Activated CD8-positive, alpha-beta memory T cell treated with anti-CD3 and anti-CD28 coated beads for 36 hours (primary cell): Measurements from ENCODE around the gene PODNL1. TPM values are rescaled to one million over a fixed set of nuclear protein-coding genes. Genes with fewer than 3 reads are reported as not detected.
"Not testable (repeated sequence)": the region's sequence is repeated elsewhere in the genome, so short reads cannot be mapped to it uniquely, and the experiment has no call there.

Experiments used
- CTCF ChIA-PET: fragments of 350-600 bp; sonication (Branson Sonifier 250); formaldehyde crosslinking; loops from one replicate; lab custom pipeline; 2021; ENCODE audit warnings: antibody characterized with exemption; lab: Charles Lee
- POLR2A ChIA-PET: fragments of 350-600 bp; sonication (Branson Sonifier 250); formaldehyde crosslinking; loops from one replicate; lab custom pipeline; 2021; ENCODE audit warnings: antibody characterized with exemption; lab: Charles Lee
- total RNA-seq, 2 experiments: library from RNA; stranded (reverse); gene quantifications; one replicate each; pipeline ENCODE4 v1.2.3, GENCODE V29; 2021

The PODNL1 gene
- total RNA-seq, 2 experiments from 2014 or later = 0.21 TPM; not detected in 1

DNA sequence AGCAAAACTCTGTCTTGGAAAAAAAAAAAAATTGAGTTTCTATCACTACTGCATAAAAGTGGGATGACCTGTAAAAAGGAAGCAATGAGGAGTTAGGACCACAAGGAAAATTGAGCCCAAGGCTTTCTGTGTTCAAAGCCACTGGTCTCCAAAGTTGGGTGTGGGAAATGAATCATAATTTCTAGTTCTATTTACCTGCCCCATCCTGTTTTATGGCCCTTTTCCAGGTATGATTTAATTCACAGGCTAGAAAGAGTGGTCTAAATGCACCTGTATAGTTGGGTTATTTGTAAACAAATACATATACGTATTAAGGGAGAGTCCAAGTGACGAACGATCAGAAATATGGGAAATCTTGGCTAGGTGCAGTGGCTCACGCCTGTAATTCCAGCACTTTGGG lies 8.2 kb upstream of the PODNL1 start:
- ChIA-PET CTCF (interaction anchor here (0.7 kb wide), 1 partner anchor 93 kb away, joined by 3 read pairs; no protein-coding TSS in a partner anchor), POLR2A (no interaction called here)

DNA sequence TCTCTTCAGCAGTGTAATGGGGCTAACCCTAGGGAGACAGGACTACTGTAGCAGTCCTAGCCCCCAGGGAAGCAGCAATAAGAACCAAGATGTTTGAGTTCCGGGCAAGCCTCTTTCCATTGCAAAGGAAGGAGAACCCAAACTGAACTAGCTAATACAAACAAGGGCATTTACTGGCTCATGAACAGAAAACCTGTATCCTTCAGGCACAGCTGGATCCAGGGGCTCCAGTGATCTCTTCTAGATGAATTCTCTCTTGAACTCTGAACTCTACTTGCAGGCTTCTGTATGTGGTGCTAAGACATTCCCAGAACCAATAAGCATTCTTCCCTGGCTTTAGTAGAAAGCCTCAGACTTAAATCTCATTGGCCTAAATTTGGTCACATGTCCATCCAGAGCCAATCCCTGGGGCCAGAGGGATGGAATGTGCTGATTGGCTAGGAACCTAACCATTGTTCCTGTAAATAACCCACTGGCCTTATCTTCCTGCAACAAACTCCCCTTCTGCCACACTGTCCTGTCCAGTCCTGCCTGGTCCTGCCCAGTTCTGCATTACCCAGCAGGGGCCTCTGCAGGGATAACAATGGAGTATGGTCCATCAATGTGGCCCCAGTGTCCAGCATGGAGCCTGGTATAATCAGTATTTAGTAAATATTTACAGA lies 3.9 kb upstream of the PODNL1 start:
- CTCF ChIA-PET = interaction anchor here (0.6 kb wide), 1 partner anchor 39 kb away, joined by 3 read pairs; no protein-coding TSS in a partner anchor
- POLR2A ChIA-PET = no interaction called here

DNA sequence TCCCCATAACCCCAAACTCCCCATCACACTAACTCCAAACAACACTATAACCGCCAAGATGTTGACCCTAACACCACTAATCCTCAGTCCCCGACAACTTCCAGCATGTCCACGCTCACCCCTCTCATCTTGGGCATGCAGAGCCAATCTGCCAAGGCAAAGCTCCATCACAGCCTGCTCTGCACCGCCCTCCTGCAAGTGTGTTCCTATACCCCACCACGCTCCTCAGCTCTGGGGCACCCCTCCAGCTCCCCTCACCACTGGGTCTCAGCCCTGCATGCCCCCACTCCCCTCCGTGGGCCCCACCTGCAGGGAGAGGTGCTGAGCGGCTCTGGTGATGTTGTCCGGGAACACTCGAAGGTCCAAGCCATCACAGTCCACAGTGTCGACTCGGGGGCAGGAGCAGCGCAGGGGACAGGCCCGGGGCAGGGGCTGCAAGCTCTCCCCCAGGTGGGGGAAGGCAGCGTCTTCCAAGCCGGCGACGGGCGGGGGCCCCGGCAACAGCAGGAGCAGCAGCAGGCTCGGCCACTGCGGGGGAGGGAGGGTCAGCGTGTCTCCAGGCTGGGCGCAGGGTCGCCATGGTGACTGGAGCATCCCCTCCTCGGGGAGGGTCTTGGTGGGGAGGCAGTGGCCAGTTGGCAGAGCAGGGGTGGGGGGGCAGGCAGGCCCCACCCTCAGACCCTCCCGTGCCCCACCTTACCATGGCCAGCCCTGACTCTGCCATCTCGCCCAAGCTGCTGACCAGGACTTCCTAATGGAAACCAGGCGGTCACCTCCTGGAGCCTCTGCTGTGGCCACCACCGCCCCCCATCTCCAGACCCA lies 527 bp downstream of the PODNL1 start:
- POLR2A ChIA-PET = no interaction called here
- CTCF ChIA-PET = interaction anchor here (0.6 kb wide), 1 partner anchor 32 kb away, joined by 4 read pairs; no protein-coding TSS in a partner anchor

DNA sequence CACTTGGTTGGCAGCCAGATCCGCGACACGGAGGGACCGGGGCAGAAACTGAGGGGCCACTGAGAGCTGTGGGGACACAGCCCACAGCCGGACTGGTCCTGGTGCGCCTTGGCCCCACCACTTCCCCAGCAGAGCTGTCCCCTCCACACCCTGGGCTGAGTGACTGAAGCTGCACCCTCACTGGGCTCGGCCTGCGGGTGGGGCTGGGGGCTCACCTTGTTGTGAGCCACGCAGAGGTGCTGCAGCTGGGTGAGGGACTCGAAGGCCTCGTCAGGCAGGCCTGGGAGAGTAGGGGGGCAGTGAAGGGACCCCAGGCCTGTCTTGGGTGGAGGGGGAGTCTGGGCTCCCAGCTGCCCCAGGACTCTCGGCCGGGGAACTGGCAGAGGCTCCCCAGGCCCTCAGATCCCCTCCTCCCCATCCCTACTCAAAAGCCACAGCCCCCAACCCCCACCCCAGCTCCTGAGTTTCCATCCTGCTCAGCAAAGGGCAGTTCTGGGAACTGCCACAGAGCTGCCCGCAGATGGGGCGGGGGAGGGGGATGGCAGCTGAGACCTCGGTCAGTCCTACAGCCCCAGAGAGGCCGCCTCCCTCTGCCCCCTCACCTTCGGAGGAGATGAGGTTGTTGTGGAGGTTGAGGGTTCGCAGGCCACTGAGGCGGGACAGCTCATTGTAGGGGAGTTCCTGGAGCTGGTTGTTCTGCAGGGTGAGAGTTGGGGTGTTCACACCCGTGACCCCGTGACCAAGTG lies 2.3 kb downstream of the PODNL1 start:
- ChIA-PET CTCF (interaction anchor here (1.2 kb wide), 1 partner anchor 135 kb away, joined by 4 read pairs; no protein-coding TSS in a partner anchor), POLR2A (no interaction called here)

DNA sequence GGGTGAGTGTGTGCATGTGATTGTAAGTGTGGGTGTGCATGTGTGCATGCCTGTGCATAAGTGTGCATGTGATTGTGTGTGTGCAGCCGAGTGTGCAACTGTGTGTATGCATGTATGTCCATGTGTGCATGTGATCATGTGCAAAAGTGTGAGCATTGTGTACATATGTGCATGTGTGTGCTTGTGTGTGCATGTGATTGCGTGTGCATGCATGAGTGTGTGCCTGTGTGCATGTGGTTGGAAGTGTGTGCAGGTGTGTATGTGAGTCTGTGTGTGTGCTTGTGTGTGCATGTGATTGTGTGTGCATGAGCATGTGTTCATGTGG lies 3.5 kb downstream of the PODNL1 start:
- CTCF ChIA-PET = no interaction called here
- POLR2A ChIA-PET = no interaction called here

DNA sequence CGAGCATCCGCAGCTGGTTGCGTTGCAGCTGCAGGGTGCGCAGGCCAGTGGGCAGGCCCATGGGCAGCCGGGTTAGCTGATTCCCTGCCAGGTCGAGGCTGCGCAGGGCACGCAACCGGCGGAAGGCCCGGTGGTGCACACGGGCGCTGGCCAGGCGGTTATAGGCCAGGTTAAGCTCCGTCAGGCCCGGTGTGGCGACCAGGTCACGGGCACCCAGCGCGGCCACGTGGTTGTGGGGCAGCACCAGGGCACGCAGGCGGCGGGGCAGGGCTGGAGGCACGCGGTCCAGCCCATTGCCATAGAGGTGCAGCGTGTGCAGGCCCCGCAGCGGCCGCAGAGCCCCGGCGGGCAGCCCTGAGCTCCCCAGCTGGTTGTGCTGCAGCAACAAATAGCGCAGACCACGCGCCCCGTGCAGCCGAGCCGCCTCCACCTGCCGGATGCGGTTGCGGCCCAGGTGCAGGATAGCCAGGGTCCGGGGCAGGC lies 5.3 kb downstream of the PODNL1 start:
- POLR2A ChIA-PET = interaction anchor here (0.5 kb wide), 1 partner anchor 72 kb away, joined by 3 read pairs; no protein-coding TSS in a partner anchor
- CTCF ChIA-PET = interaction anchor here (1.4 to 1.6 kb wide), 2 partner anchors 15 to 18 kb away, joined by 3 read pairs; no protein-coding TSS in a partner anchor

DNA sequence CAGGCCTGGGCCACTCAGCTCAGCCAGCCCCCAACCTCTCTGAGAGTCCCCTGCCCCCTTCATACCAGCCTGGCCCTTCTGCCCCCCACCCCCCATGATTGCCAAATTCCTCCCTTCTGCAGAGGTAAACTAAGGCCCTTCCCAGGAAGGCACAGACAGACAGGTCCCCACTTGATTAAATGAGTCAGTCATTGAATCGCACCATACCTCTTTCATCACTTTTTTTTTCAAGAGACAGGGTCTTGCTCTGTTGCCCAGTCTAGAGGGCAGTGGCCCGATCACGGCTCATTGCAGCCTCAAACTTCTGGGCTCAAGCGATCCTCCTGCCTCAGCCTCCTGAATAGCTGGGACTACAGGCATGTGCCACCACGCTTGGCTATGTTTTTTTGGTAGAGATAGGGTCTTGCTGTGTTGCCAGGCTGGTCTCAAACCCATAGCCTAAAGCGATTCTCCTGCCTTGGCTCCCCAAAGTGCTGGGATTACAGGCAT lies 6.0 kb downstream of the PODNL1 start:
- CTCF ChIA-PET = no interaction called here
- POLR2A ChIA-PET = no interaction called here

DNA sequence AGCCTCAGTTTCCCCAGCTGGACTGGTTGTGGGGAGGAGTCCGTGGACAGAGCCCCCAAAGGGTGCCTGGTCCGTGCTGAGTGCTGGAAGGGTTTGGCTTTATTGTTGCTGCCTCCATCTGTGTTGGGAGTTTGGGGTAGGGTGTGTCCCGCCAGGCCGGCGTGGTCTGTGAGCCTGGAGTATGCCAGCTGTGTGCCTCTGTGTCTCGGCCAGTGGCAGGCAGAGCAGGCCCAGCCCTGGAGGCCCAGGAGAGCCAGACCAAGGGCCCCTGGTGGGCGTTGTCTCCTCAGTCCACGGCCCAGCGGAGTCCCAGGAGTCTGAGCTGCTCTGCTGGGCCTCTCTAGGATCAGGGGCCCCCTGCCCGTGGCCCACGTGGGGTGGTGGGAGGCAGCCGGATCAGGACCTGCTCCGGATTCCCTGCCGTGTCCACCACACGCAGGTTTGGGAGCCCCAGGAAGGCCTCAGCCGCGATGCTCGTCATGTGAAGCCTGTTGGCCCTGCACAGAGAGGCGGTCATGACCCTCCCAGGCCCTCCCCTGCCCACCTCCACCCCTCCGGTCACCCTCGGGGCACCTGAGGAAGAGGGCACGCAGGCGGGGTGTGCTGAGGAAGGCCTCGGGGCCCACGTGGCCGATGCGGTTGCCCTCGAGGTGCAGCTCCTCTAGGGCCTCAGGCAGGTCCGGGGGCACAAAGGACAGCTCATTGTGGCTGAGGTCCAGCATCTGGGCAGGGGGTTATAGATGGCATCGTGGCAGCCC lies 6.6 kb downstream of the PODNL1 start:
- ChIA-PET CTCF (interaction anchor here (0.6 kb wide), 1 partner anchor 47 kb away, joined by 3 read pairs; no protein-coding TSS in a partner anchor), POLR2A (no interaction called here)

DNA sequence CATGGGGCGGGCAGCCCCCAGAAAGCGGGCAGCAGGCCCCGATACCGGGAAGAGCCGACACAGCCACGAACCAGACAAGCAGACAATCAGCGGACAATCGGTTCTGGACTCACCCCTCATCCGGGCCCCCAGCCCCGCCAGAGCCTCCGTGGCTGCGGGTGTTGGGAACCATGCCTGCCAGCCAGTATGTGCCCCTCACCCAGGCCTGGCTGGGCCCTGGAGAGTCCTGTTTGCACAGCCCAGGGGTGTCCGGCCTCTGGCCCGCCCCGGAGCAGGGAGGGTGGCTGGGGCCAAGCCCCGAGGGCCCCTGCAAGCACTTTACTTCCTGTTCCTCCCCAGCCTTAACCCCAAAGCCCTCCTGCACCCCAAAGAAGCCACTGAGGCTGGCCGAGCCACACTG lies 7.8 kb downstream of the PODNL1 start:
- ChIA-PET POLR2A (no interaction called here), CTCF (no interaction called here)

DNA sequence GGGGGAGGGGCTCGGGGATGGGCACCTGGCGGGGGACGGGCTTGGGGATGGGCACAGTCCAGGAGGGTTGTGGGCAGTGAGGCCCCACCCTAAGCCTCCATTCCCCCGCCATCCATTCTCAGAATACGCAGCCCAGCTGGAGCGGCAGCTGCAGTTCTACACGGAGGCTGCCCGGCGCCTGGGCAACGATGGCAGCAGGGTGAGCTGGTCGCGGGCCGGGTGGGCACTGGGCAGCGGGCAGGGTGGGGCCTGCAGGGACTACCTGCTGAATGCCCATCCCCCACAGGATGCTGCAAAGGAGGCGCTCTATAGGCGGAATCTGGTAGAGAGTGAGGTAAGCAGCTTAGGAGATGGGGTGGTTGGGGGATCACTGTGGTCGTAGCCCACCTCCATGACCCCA lies 8.3 kb downstream of the PODNL1 start:
- CTCF ChIA-PET = no interaction called here
- POLR2A ChIA-PET = no interaction called here

DNA sequence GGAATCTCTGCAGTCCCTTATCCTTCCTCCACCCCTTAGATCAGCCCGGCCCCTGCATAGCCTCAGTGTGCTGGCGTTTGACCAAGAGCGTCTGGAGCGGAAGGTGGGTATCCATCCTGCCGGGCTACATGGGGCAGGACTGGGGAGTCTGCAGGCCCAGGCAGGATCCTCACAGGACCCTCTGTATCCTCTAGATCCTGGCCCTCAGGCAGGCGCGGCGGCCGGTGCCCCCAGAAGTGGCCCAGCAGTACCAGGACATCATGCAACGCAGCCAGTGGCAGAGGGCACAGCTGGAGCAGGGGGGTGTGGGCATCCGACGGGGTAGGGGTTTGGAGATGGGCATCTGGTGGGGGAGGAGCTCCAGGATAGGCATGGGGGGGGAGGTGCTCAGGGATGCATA lies 8.9 kb downstream of the PODNL1 start:
- POLR2A ChIA-PET = no interaction called here
- CTCF ChIA-PET = no interaction called here

DNA sequence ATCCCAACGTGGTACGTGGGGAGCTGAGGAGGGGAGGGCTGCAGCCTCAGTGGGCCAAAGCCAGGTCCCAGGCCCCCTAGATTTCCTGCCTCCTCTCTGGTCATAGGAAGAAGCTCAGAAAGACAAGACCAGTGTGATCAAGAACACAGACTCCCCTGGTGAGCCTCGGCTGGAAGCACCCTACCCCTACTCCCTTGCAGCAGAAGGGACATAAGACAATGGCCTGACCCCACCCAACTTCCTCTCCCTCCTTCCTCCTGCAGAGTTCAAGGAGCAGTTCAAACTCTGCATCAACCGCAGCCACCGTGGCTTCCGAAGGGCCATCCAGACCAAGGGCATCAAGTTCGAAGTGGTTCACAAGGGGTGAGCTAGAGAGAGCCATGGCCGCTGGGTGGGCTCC lies 11.5 kb downstream of the PODNL1 start:
- CTCF ChIA-PET = no interaction called here
- POLR2A ChIA-PET = no interaction called here

DNA sequence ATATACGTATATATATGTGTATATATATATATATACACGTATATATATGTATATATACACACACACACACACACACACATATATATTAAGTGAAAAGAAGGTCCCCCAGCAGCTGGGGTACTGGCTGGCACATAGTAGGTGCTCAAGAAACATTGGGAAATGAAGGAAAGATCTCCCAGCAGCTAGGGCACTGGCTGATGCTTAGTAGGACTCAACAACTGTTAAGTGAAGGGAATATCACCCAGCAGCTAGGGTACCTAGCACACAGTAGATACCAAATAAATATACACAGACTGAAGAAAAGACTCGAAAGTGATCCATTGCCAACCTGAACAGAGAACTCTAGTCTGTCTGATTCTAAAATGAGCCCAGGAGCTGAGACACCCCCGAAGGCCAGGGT lies 12.2 kb downstream of the PODNL1 start:
- POLR2A ChIA-PET = interaction anchor here (1.0 kb wide), 1 partner anchor 28 kb away, joined by 4 read pairs; no protein-coding TSS in a partner anchor
- CTCF ChIA-PET = interaction anchor here (1.3 kb wide), 1 partner anchor 27 kb away, joined by 3 read pairs; no protein-coding TSS in a partner anchor

DNA sequence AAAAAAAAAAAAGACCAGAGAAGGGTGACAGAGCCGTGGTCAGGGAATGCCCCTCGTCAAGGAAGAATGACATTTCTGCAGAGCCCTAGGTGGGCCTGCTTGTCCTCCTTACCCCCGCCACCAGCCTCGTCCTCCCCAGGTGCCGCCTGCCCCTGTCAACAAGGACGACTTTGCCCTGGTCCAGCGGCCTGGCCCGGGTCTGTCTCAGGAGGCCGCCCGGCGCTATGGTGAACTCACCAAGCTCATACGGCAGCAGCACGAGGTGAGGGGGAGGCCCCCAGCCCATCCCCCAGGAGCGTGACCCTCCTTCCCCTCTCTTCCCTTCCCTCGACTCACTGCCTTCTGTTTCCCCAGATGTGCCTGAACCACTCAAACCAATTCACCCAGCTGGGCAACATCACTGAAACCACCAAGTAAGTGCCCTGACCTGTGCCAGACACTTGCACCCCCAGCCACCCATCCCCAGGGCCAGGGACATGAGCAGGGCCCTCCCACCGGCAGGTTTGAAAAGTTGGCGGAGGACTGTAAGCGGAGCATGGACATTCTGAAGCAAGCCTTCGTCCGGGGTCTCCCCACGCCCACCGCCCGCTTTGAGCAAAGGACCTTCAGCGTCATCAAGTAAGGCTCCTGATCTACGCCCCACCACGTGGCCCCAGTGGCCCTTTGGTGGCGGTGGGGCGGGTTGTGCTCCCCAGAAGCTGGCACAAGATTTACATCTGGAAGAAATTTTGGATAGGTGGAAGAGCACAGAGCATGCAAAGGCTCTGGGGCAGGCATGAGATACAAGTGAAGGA lies 14.8 kb downstream of the PODNL1 start:
- ChIA-PET POLR2A (no interaction called here), CTCF (no interaction called here)

DNA sequence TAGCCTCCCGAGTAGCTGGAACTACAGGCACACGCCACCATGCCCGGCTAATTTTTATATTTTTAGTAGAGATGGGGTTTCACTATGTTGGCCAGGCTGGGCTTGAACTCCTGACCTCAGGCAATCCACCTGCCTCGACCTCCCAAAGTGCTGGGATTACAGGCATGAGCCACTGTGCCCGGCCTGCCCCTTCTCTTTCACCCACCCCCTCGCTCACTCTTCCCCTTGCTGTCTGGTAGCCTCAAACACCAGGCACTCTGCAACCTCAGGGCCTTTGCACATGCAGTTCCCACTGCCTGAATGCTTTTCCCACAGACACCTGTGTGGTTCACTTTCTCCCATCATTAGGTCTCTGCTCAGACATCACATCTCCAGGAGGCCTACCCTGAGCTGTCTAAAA lies 16.1 kb downstream of the PODNL1 start:
- CTCF ChIA-PET = interaction anchor here (0.6 kb wide), 1 partner anchor 149 kb away, joined by 5 read pairs; no protein-coding TSS in a partner anchor

DNA sequence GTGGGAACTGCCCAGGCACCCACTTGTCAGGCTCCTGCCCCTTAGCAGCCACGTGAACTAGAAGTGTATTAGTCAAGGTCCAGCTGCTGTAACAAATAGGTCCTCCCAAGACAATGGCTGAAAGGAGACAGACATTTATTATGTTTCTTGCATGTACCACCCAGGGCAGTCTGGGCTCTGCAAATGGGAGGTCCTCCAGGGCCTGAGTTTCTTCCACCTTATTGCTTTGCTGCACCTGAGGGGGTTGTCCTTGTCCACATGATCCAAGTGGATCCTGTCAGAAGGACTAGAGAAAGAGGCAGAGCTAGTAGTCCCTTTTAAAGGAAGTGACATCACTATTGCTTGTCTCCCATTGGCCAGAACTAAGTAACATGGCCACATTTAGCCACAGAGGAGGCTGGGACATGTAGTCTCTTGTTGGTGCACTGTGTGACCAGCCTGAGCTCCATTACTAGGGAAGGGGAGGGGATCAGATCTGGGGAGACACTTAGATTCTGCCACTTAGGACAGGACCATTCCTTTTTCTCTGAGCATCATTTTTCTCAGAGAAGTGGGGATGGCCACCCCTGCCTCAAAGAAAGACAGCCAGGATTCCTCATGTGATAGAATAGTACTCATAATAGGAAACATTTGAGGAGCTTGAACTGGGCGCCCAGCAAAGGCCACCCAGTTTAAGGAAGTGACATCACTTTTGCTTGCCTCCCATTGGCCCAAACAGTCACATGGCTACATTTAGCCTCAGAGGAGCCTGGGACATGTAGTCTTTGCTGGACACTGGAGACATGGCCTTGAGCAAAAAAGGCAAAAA lies 17.1 kb downstream of the PODNL1 start:
- POLR2A ChIA-PET = no interaction called here
- CTCF ChIA-PET = interaction anchor here (0.8 to 1.3 kb wide), 2 partner anchors 15 to 151 kb away, joined by 3 read pairs; partner anchors contain the start of genes BRME1, CC2D1A and MISP3

More for the DNA sequence above, 16.1 kb downstream of the PODNL1 start:
- POLR2A ChIA-PET = not testable (repeated sequence)

DNA sequence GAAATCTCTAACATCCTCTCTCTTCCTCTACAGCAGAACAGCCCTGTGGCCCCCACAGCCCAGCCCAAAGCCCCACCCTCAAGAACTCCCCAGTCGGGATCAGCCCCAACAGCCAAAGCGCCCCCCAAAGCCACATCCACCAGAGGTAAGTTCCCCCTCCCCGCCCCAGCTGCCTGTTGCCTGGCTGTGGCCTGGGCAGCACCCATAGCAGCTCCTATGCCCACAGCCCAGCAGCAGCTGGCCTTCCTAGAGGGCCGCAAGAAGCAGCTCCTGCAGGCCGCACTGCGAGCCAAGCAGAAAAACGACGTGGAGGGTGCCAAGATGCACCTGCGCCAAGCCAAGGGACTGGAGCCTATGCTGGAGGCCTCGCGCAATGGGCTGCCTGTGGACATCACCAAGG lies 17.7 kb downstream of the PODNL1 start:
- CTCF ChIA-PET = interaction anchor here (0.8 to 1.3 kb wide), 2 partner anchors 14 to 152 kb away, joined by 3 read pairs; partner anchors contain the start of genes BRME1, CC2D1A and MISP3
- POLR2A ChIA-PET = no interaction called here
